Sigmoid colon (tissue), 4 donors: Measurements from ENCODE around the gene HMCN1.

ENCODE experiments used
- EP300 ChIP-seq, 4 donors: sonication (generic); formaldehyde crosslinking; IDR thresholded peaks; one replicate each; pipeline ENCODE4 v1.6.1; 2017; ENCODE audit warnings: antibody characterized with exemption in 4 of 4
- POLR2A ChIP-seq, 2 donors: fragments of 450-650 bp; IDR thresholded peaks; one replicate each; pipeline ENCODE4 v1.6.1; 2016; ENCODE audit warnings: antibody characterized with exemption in 2 of 2, mild to moderate bottlenecking in 2 of 2, moderate library complexity in 2 of 2
- POLR2AphosphoS5 ChIP-seq, 4 donors: sonication (generic); formaldehyde crosslinking; IDR thresholded peaks; one replicate each; pipeline ENCODE4 v1.6.1; 2017; ENCODE audit warnings: antibody characterized with exemption in 4 of 4
- TF ChIP-seq, protein P1 (sequence below), 4 experiments: fragments of 450-650 bp in 3 of 4; fragments of 200-600 bp in 1 of 4; IDR thresholded peaks; one replicate each; pipeline ENCODE4 v1.5.1; 2016 to 2019; ENCODE audit warnings: antibody characterized with exemption in 4 of 4, mild to moderate bottlenecking in 3 of 4, moderate library complexity in 2 of 4

- TF ChIP-seq POLR2AphosphoS5 (IDR thresholded peaks at IDR 0.05) = no peak
- TF ChIP-seq, protein P1, sequence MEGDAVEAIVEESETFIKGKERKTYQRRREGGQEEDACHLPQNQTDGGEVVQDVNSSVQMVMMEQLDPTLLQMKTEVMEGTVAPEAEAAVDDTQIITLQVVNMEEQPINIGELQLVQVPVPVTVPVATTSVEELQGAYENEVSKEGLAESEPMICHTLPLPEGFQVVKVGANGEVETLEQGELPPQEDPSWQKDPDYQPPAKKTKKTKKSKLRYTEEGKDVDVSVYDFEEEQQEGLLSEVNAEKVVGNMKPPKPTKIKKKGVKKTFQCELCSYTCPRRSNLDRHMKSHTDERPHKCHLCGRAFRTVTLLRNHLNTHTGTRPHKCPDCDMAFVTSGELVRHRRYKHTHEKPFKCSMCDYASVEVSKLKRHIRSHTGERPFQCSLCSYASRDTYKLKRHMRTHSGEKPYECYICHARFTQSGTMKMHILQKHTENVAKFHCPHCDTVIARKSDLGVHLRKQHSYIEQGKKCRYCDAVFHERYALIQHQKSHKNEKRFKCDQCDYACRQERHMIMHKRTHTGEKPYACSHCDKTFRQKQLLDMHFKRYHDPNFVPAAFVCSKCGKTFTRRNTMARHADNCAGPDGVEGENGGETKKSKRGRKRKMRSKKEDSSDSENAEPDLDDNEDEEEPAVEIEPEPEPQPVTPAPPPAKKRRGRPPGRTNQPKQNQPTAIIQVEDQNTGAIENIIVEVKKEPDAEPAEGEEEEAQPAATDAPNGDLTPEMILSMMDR (IDR thresholded peaks at IDR 0.05) = no peak
- TF ChIP-seq POLR2A (IDR thresholded peaks at IDR 0.05) = no peak
- TF ChIP-seq EP300 (IDR thresholded peaks at IDR 0.05) = no peak
These were observed 476.1 kb downstream of the HMCN1 start for GRCh38 chr1:186210258-186210657.
